Mucosa of gallbladder (tissue), 1 donor: ENCODE data around the gene ADRA2C. TPM values are rescaled to one million over a fixed set of nuclear protein-coding genes. Genes with fewer than 3 reads are reported as not detected.

Experiments used
- DNase-seq: peaks from one replicate; pipeline ENCODE4 v3.0.0-alpha.2; 2020; ENCODE audit warnings: low spot score
- total RNA-seq: library from RNA; stranded (reverse); gene quantifications from one replicate; pipeline ENCODE4 v1.2.1, GENCODE V29; 2021
- donor health status: DM: no; HTN: no; CAD: no.

Gene ADRA2C
- total RNA-seq, 1 donor from 2014 or later: 6.4 TPM

- DNase-seq: no peak
These were observed 5.8 kb upstream of the ADRA2C start for GRCh38 chr4:3760346-3760745.

DNA sequence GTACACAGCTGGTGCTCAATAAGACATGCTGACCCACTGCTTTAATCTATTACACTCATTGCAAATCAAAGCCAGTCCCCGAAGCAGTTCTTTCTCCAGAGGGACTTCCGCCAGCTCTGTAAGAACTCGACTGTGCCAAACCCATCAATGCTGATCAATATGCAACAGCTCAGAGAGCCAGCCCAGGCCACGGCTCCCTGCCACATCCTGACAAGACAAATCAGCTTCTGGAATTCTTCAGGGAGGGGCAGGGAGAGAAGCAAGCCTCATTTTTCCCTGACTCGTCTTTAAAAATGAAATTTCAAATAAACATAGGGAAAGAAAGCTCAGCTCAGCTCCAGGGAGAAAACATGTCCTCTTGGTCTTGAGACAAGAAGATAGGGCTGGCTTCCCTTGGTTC is 5.3 kb upstream of the ADRA2C start:
- DNase-seq: no peak

DNA sequence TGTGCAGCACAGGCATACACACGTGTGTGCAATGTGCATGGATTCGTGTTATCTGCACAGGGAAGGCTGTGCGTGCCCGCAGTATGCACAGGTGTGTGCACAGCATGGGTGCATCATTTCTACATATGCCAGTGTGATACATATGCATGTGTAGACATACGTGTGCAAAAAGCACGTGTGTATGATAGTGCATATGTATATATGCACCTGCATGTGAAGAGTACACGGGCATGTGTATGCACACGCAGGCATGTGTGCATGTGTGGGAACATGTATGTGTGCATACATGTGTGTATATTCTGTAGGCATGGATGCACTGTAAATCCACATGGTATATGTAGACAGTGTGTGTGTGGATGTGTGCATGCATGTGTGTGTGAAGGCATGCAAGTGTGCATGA is 3.9 kb upstream of the ADRA2C start:
- no peak for DNase-seq

GRCh38 chr4:3762753-3763549 is 3.2 kb upstream of the ADRA2C start:
- DNase-seq: no peak

DNA sequence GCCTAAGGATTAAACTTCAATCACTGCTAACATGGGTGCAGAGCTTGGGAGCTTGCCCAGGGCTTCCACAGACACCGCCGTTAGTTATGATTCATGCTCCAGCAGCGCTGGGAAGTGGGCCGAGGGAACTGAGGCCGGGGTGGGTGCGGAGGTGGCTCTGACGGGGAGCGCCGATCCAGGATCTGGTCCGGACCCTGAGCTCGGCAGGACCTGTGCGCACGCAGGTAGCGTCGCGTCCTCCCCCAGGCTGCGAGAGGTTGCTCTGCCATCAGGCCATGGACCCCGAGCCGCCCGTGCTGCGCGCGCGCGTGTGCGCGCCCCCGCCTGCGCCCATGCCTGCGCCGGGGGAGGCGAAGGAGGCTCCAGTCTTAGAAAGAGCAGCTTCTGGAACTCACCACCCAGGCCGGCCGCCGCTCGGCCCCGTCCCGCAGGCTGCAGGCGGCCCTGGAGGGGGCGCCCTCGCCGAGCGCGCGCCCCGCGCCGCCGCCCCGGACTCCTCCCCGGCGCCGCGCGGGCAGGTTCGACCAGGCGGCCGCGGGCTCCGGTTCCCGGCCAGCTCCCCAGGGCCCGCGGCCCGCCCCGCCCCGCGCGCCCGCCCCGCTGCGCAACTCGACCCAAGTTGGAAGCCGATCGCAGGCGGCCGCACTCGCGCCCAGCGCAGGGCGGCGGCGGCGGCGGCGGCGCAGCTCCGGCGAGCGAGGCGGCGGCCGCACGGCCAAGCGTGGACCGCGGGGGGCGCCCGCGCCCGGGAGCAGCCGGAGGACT is 732 bp upstream of the ADRA2C start:
- DNase-seq: peak; percentile 30

DNA sequence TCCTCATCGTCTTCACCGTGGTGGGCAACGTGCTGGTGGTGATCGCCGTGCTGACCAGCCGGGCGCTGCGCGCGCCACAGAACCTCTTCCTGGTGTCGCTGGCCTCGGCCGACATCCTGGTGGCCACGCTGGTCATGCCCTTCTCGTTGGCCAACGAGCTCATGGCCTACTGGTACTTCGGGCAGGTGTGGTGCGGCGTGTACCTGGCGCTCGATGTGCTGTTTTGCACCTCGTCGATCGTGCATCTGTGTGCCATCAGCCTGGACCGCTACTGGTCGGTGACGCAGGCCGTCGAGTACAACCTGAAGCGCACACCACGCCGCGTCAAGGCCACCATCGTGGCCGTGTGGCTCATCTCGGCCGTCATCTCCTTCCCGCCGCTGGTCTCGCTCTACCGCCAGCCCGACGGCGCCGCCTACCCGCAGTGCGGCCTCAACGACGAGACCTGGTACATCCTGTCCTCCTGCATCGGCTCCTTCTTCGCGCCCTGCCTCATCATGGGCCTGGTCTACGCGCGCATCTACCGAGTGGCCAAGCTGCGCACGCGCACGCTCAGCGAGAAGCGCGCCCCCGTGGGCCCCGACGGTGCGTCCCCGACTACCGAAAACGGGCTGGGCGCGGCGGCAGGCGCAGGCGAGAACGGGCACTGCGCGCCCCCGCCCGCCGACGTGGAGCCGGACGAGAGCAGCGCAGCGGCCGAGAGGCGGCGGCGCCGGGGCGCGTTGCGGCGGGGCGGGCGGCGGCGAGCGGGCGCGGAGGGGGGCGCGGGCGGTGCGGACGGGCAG is 792 bp downstream of the ADRA2C start:
- no peak for DNase-seq

- peak; percentile 42 for DNase-seq
These were observed 1.5 kb downstream of the ADRA2C start for GRCh38 chr4:3767570-3768288.

DNA sequence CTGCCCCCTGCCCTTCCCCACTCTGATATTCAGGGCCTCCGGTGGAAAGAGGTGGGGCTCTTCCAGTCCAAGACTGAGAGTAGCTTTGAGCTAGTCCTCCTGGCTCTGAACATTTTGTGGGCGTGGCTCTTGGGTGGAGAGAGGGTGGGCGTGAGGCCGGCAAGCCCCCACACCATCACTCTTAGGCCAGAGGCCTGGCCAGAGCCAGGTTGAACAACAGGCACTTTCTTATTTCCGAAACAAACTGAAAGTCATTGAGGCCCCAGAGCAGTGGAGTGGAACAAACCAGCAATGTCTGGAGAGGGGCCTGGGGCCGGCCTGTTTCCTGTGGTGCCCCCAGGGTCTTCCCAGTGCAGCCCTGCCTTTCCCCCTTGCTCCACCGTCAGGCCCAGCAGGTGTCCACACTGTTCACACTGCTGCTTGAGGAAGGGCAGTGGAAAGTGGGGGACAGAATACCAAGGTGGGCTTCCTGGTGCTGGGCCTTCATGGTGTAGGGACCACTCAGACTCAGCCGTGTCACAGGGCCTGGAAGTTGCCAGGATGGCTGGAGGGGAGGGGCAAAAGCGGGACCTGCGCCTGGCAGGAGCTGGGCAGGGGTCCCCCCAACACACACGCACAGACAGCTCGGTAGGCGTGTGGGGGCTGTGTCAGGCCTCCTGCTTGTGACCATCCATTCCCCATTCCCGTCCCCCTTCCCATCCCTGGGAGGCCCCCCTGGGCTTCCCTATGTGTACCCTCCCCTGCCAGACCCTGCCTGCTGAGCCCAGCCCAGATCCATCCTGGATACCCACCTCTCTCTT is 2.9 kb downstream of the ADRA2C start:
- DNase-seq: no peak

DNA sequence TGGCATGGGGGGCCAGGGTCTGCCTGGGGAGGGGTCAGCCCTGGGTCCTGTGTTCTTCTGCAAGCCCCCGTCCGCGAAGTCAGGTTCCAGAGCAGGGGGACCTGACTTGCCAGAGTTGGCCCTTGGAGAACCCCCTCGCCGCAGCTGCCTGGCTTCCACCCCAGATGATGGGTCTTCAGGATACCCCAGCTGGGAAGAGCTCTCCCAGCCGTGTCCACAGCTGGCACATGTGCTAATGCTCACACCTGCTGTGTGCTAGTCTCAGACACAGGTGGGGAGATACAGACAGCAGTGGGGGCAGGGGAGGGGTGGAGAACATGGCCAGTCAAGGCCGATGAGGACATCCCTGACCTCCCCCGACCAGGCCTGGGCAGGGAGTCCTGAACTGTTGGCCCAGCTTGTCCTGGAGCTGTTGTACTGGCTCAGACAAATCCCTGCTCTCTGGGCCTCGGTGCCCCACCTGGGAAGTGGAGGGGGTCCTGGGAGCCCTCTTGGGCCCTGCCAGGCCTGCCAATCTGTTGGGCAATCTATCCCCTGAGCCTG is 3.5 kb downstream of the ADRA2C start:
- no peak for DNase-seq

DNA sequence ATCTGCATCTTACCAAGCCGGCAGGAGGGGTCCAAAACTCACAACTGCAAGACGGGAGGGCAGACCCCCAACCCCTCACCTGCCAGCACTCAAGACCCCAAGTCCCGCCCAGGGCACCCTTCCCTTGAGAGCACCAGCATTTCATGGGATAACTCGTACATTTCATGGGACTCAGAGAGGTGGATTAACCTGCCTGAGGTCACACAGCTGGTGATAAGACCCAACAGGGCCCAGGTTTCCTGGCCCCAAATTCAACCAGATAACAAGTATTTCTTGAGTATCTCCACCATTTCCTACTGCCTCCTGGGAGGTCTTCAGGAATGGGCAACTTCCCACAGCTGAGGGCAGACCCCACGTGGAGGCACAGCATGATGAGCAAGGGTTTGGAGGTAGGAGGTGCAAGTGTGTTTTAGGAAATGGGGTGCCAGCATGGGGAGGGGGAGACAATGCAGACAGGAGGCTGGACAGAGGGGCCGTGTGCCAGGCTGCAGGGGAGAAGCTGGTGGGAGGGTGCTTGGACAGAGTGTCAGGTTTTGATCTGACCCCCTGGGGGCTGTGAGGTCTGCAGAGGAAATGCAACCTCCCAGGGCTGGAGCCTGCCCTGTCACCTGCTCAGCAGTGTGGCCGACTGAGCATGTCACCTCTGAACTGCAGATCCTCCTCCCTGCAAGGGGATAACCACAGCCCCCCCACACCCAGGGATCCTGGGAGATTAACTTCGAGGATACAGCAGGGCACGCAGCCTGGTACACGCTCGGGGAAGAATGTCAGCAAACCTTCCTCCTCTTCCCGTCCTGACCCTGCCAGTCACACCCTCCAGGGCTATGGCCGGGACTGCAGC is 4.4 kb downstream of the ADRA2C start:
- no peak for DNase-seq

DNA sequence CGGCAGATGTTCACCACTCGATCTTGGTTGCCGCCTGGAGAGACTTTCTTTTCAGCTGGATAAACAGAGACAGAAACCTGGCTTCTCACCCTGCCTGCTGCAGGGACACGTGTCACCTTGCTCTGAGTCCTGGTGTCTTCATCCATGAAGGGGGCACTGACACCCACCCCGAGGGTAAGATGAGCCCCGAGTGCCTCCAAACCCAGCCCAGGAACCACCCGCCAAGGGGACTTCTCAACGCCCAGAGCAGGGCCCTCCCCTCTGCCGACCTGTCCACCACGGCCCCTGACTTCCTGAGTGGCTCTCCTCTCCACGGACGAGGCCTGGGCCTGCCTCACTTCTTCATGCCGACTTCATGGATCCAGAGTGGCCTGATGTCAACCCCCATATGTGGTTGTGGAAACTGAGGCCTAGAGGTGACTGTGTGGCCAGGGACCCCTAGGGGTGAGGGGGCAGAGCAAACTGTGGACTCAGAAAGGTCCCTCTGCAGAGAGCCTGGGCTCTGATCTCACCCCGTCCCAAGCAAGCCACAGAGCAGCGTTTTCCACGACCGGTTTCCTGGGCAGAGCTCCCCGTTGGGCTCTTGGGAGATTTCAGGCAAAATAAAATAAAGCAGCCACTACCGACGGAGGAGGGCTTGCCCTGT is 5.1 kb downstream of the ADRA2C start:
- DNase-seq: no peak

DNA sequence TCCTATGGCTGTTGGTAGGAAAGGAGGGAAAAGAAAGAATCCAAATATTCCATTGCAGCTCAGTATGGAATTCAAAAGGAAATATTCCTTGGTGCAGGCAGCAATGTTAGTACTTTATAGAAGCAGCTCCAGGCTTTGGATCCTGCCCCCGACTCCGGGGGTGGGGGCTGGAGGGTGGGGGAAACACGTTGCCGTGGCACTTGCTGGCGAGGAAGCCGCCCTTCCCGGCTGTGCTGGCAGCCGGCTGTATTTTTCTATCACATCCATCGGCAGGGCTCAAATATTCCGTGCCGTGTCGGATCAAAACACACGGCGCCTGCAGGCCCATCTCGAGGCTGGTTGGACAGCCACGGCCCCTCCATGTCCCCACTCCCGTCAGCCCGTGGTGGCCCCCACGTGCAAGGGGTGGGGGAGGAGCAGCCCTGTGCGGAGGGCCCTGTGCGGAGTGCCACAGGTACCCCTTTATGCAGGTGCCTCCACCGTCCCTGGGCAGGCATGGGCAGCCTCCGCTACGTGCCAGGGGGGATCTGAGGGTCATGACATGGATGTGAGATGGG is 5.8 kb downstream of the ADRA2C start:
- no peak for DNase-seq

DNA sequence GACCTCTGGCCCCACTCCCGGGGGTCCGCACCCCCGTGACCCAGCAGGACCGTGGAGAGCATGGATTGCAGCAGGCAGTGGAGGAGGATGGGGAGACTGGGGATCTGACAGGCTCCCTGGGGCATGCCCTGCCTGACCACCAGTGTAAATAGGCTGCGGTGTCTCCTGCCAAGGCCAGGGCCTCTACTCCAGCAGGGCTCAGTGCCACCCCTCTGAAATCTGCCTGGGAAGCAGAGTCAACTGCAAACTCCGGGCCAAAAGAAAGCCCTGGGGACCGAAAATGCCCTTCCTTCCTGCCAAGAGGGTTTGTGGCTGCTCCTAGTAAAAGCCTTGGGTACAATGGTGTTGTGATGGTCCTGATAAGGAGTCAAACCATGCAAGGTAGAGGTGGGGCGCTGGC is 6.4 kb downstream of the ADRA2C start:
- DNase-seq: no peak

- no peak for DNase-seq
These were observed 7.4 kb downstream of the ADRA2C start for GRCh38 chr4:3773552-3774001.

DNA sequence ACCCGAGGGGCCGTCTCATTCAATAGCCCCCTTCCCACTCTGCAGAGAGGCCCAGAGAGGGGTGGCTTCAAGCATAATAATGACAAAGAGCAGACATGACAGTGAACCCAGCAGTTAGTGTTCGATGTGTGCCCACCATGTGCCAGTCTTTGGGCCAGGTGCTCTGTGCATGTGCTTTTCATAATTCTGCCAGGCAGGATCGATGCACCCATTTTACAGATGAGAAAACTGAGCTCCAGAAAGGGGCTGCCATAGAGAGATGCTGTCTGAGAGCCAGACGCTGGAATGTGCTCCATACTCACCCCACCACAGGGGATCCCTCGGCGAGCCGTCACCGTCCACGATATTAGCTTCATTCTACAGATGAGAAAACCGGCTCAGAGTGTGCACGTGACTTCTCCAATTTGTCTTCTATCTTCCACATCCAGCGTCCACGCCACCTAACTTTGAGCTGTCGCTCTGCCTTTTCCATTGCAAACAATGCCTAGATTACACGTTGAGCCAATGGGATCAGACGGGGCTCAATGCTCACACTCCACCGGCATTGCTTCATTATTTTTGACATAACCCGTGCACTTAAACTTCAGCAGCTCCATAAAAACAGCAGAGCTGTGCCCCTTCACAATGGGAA is 8.2 kb downstream of the ADRA2C start:
- no peak for DNase-seq

DNA sequence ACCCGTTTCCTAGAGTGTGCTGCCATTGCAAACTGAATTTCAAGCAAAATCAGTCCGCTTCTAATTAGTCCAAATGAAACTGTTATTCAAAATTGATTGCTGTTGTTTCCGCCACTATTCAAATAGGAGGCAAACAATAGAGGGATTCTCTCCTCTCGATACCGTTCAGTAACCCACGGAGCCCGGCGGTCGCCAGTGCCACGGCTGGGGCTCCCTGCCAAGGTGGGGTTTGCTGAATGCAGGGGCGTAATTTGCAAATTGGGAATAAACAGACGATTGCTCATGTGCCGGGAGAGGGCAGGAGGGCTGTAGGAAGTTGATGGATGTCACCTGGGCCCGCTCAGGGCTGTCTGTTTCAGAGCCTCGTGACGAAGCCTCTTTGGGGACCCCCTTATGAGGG is 8.8 kb downstream of the ADRA2C start:
- DNase-seq: no peak

- no peak for DNase-seq
These were observed 9.4 kb downstream of the ADRA2C start for GRCh38 chr4:3775576-3775975.
